Osteocyte (in vitro differentiated cells): ENCODE results near the gene TMEM19. TPM values are rescaled to one million over a fixed set of nuclear protein-coding genes. Genes with fewer than 3 reads are reported as not detected.

ENCODE experiments used
- DNase-seq: peaks from one replicate; pipeline ENCODE4 v3.0.0; 2021; ENCODE audit warnings: mixed read lengths; ENCODE audit not compliant: unreplicated experiment; ENCODE audit errors: extremely low spot score
- H3K27ac Mint-ChIP-seq: one replicate; pipeline ENCODE4 v1.8.0; 2021; ENCODE audit warnings: mild to moderate bottlenecking, mixed read lengths; ENCODE audit not compliant: unreplicated experiment
- H3K27me3 Mint-ChIP-seq: one replicate; pipeline ENCODE4 v1.8.0; 2021; ENCODE audit warnings: mixed read lengths; ENCODE audit not compliant: unreplicated experiment
- H3K36me3 Mint-ChIP-seq: one replicate; pipeline ENCODE4 v1.8.0; 2021; ENCODE audit warnings: mixed read lengths; ENCODE audit not compliant: unreplicated experiment
- H3K4me1 Mint-ChIP-seq: one replicate; pipeline ENCODE4 v1.8.0; 2021; ENCODE audit warnings: mixed read lengths; ENCODE audit not compliant: unreplicated experiment
- H3K4me3 Mint-ChIP-seq: one replicate; pipeline ENCODE4 v1.8.0; 2021; ENCODE audit warnings: mild to moderate bottlenecking, moderate library complexity, mixed read lengths; ENCODE audit not compliant: unreplicated experiment
- H3K9me3 Mint-ChIP-seq: one replicate; pipeline ENCODE4 v1.8.0; 2021; ENCODE audit warnings: mixed read lengths; ENCODE audit not compliant: unreplicated experiment
- CTCF ChIP-seq: fragments of 200-600 bp; sonication (generic); IDR thresholded peaks from 2 replicates; pipeline ENCODE4 v1.5.0; 2021; ENCODE audit warnings: antibody characterized with exemption, mild to moderate bottlenecking, moderate library complexity
- total RNA-seq: library from RNA; stranded (reverse); gene quantifications from 2 replicates; pipeline ENCODE4 v1.2.1, GENCODE V29; 2021

The TMEM19 gene
- total RNA-seq, 1 donor from 2014 or later, result 28.0 TPM

- Mint-ChIP-seq H3K36me3 (peaks cover 37% of the 10 kb centered on the region), H3K9me3 (no peaks in the 10 kb centered on the region), H3K4me1 (peaks cover 3% of the 10 kb centered on the region), H3K27me3 (no peaks in the 10 kb centered on the region), H3K4me3 (no peak overlapping the region), H3K27ac (no peak overlapping the region)
- no peak for DNase-seq
- TF ChIP-seq CTCF, result no peak
These were observed 36.5 kb upstream of the TMEM19 start for GRCh38 chr12:71649401-71649800.

- no peak for TF ChIP-seq CTCF
- no peaks in the 10 kb centered on the region for H3K27me3 Mint-ChIP-seq
- no peaks in the 10 kb centered on the region for H3K9me3 Mint-ChIP-seq
- peaks cover 41% of the 10 kb centered on the region for H3K36me3 Mint-ChIP-seq
- no peak overlapping the region for H3K27ac Mint-ChIP-seq
- H3K4me1 Mint-ChIP-seq, result peaks cover 18% of the 10 kb centered on the region
- DNase-seq, result no peak
- H3K4me3 Mint-ChIP-seq, result no peak overlapping the region
These were observed 33.2 kb upstream of the TMEM19 start for GRCh38 chr12:71652656-71653055.

GRCh38 chr12:71653137-71653536, 32.7 kb upstream of the TMEM19 start:
- peaks cover 43% of the 10 kb centered on the region for H3K36me3 Mint-ChIP-seq
- DNase-seq, result no peak
- no peaks in the 10 kb centered on the region for H3K9me3 Mint-ChIP-seq
- H3K27me3 Mint-ChIP-seq, result no peaks in the 10 kb centered on the region
- TF ChIP-seq CTCF, result no peak
- H3K4me1 Mint-ChIP-seq, result peaks cover 18% of the 10 kb centered on the region
- no peak overlapping the region for H3K4me3 Mint-ChIP-seq
- H3K27ac Mint-ChIP-seq, result no peak overlapping the region

- Mint-ChIP-seq H3K4me3 (no peak overlapping the region), H3K9me3 (no peaks in the 10 kb centered on the region), H3K36me3 (peaks cover 45% of the 10 kb centered on the region), H3K27ac (no peak overlapping the region), H3K27me3 (no peaks in the 10 kb centered on the region), H3K4me1 (peaks cover 18% of the 10 kb centered on the region)
- TF ChIP-seq CTCF, result no peak
- DNase-seq, result no peak
These were observed 31.7 kb upstream of the TMEM19 start for GRCh38 chr12:71654200-71654599.

- Mint-ChIP-seq H3K36me3 (peaks cover 43% of the 10 kb centered on the region), H3K9me3 (no peaks in the 10 kb centered on the region), H3K4me3 (no peak overlapping the region), H3K27ac (no peak overlapping the region), H3K4me1 (peaks cover 24% of the 10 kb centered on the region), H3K27me3 (no peaks in the 10 kb centered on the region)
- DNase-seq, result no peak
- TF ChIP-seq CTCF, result no peak
These were observed 30.4 kb upstream of the TMEM19 start for GRCh38 chr12:71655495-71655894.
